Subcutaneous abdominal adipose tissue (tissue), 5 donors: ENCODE measurements around the gene LTBR.

ENCODE experiments used
- H3K27ac ChIP-seq: one replicate; pipeline ENCODE4 v1.7.0; 2013; ENCODE audit warnings: low read depth, mild to moderate bottlenecking, inconsistent platforms, low read length, moderate library complexity
- H3K27me3 ChIP-seq, 5 donors: one replicate each; pipeline ENCODE4 v1.7.0; 2013; ENCODE audit warnings: low read length in 5 of 5, inconsistent platforms in 1 of 5; ENCODE audit not compliant: control insufficient read depth in 5 of 5, insufficient read depth in 4 of 5
- H3K36me3 ChIP-seq, 5 donors: one replicate each; pipeline ENCODE4 v1.7.0; 2013; ENCODE audit warnings: low read length in 5 of 5; ENCODE audit not compliant: control insufficient read depth in 5 of 5, insufficient read depth in 5 of 5
- H3K4me1 ChIP-seq, 5 donors: one replicate each; pipeline ENCODE4 v1.7.0; 2013; ENCODE audit warnings: low read length in 5 of 5, mild to moderate bottlenecking in 3 of 5, moderate library complexity in 1 of 5; ENCODE audit not compliant: control insufficient read depth in 5 of 5, insufficient read depth in 5 of 5
- H3K4me3 ChIP-seq, 5 donors: one replicate each; pipeline ENCODE4 v1.7.0; 2013; ENCODE audit warnings: low read length in 5 of 5, low read depth in 1 of 5
- H3K9ac ChIP-seq, 5 donors: one replicate each; pipeline ENCODE4 v1.7.0; 2013; ENCODE audit warnings: low read length in 5 of 5, mild to moderate bottlenecking in 4 of 5, moderate library complexity in 3 of 5
- H3K9me3 ChIP-seq, 5 donors: one replicate each; pipeline ENCODE4 v1.7.0; 2013; ENCODE audit warnings: low read length in 5 of 5; ENCODE audit not compliant: control insufficient read depth in 5 of 5
- donor health status: healthy.
- donor health status: healthy.
- donor health status: healthy.
- donor health status: healthy.
- donor health status: healthy.

The LTBR gene

GRCh38 chr12:6435961-6436715 lies 52.2 kb downstream of the LTBR start:
- H3K9me3 ChIP-seq, result no peaks in the 10 kb centered on the region
- H3K27ac ChIP-seq, result no peak overlapping the region
- H3K27me3 ChIP-seq, result no peaks in the 10 kb centered on the region
- peaks cover 0 to 4% (median 0%) of the 10 kb centered on the region in 5 donors for H3K36me3 ChIP-seq
- H3K4me3 ChIP-seq, result no peak overlapping the region
- H3K9ac ChIP-seq, result no peak overlapping the region
- peaks cover under 1 to 5% (median under 1%) of the 10 kb centered on the region in 5 donors for H3K4me1 ChIP-seq

GRCh38 chr12:6437586-6437985 lies 53.6 kb downstream of the LTBR start:
- Histone ChIP-seq H3K4me1 (no peaks in the 10 kb centered on the region), H3K9me3 (no peaks in the 10 kb centered on the region), H3K27ac (no peak overlapping the region), H3K36me3 (peaks cover 0 to 8% (median 0%) of the 10 kb centered on the region in 5 donors), H3K4me3 (no peak overlapping the region), H3K9ac (no peak overlapping the region), H3K27me3 (no peaks in the 10 kb centered on the region)

GRCh38 chr12:6438345-6438744 lies 54.4 kb downstream of the LTBR start:
- Histone ChIP-seq H3K4me3 (no peak overlapping the region), H3K27me3 (no peaks in the 10 kb centered on the region), H3K27ac (no peak overlapping the region), H3K4me1 (no peaks in the 10 kb centered on the region), H3K9me3 (no peaks in the 10 kb centered on the region), H3K9ac (no peak overlapping the region), H3K36me3 (peaks cover 0 to 13% (median under 1%) of the 10 kb centered on the region in 5 donors)

- Histone ChIP-seq H3K36me3 (peaks cover under 1 to 27% (median 3%) of the 10 kb centered on the region in 5 donors), H3K27me3 (no peaks in the 10 kb centered on the region), H3K9ac (no peak overlapping the region), H3K4me1 (no peaks in the 10 kb centered on the region), H3K4me3 (no peak overlapping the region), H3K27ac (no peak overlapping the region), H3K9me3 (no peaks in the 10 kb centered on the region)
These were observed 56.4 kb downstream of the LTBR start for GRCh38 chr12:6440391-6440790.
